ENCODE measurements around the gene MAST2.
"Not testable (repeated sequence)": the region's sequence is repeated elsewhere in the genome, so short reads cannot be mapped to it uniquely, and the experiment has no call there.

MAST2 gene

DNA sequence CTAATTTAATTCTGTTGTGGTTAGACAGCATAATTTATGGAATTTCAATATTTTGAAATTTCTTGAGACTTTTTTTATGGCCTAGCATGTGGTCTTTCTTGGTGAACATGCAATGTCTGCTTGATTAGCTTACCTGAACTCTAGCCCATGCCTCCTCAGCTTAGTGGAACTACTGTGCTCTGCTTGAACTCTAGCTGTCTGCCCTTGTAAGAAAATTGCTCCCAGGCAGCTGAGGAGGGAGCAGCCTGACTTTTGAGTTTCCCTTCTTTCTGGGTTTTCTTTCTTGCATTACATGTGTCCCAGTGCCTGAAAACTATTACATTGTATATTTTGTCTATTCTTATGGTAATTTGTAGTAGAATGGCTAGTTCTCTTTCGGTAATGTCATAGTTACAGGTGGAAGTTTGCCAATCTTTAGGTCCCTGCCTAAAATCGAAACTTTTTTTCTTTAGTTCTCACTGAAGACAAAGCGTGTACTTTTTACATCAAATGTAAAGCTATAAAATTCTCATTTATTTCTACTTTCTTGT, 105.3 kb downstream of the MAST2 start:
- DNase-seq = no peak

DNA sequence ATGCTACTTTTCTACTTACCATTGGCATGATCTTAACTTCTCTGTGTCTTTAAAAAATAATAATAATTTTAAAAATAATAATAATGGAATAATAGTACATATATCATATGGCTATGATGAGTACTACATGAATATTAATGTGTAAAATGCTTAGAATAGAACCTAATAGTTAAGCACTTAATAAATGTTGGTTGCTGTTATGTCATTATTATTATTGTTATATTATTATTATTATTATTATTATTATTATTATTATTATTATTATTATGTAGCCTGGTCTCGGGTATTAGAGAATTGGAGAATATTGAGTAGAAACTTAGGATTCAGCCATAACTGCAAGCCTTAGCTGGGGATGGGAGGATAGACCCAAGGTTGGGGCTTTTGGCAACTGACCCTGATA, 108.2 kb downstream of the MAST2 start:
- DNase-seq = no peak

DNA sequence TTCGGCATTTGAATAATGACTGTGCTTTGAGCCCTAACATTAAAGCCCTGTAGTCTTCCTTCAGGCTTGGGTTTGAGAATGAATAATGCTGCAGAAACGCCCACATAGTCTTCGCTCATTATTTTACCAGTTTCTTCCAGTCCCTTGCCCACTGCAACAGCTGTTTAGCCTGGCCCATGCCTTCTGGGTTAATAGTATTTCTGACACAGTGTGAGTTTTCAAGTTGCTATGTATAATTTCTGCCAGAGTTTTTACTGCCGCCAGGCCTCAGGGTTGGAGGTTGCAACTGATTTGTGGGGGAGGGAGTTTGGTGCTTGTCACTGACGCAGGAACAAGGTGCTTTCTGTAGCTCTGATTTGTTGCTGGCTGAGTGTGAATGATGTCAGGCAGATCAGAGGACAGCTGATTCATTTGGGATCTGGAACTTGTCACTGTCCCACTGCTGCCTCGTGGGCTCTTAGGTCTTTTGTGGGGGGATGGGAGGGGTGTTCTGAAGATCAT, 109.8 kb downstream of the MAST2 start:
- no peak for DNase-seq

DNA sequence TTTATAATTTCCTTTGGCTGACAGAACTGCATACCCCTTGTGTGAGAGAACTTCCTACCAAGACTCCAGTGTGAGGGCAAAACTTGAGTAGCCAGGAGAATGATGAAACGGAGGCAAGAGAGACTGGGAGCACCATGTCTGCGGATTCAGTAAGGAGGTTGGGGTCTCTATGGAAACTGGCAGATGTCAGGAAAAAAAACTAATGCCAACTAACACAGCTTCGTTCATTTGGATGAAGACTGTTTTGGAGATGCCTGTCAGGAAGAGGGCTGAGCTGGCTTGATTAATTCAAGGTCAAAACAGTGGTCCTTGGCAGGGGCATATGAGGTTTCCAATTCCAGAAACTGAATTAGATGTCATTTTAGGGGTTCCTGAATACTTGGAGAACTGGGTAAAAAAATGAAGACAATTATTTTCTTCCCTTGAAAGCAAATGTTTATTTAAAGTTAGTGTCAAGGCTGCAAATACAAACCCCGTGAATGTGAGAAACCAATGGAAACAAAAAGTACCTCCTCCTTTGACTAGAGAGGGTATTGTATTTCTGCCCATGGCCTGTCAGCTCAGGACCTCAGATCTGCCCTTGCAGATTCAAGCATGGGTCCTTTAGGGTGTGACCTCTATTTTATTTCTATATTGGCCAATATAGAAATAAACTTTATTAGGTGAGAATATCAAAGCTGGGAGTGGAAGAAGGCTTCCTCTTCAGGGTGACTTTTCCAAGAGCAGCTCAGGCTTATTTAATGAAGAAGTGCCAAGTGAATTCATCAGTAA, 110.5 kb downstream of the MAST2 start:
- DNase-seq = no peak

DNA sequence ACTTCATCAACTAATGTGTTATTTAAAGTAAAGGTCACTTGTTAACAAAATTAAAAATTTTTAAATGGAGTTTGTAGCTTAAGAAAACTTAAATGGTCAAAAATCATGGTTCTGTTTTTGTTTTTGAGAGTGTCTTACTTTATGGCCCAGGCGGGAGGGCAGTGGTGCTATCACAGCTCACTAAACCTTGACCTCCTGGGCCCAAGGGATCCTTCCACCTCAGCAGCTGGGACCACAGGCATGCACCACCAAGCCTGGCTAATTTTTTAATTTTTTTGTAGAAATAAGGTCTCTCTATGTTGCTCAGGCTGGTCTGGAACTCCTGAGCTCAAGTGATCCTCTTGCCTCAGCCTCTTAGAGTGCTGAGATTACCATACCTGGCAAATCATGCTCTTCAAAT, 111.4 kb downstream of the MAST2 start:
- DNase-seq = no peak

DNA sequence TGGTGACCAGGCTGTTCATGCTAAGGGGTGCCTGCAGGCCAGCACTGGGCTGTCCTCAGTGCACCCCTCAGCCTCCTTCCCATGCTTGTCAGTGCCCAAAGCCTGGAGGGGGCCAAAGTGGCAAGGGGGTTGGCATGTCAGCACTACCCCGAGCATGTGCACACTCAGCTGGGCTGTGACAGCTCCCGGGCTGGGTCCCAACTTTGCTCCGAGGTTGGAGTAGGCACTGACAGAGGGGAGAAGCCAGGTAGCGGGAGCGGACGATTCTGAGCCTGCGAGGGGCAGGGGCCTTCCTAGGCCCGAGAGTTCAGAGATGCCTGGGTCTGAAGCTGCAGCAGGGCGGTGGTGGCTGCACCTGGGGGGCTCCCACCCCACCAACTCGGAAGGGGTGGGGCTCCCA, 119.0 kb downstream of the MAST2 start:
- no peak for DNase-seq

DNA sequence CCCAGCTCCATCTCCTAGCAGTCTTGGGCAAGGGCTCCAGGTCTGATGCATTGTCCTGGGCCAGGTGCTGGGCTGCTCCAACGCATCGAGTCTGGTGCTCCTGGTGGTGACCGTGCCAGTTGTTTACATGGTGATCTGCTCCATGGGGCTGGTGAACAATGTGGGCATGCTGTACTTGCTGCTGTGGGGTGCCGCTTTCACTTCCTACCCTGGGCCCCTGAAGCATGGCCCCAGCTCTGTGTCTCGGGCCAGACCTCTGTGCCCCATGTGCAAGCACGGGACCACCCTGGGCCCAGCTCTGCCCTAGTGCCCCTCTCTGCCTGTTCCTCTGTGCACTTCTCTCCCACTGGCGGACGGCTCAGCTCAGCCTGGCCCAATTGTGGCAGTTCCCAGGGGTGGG, 119.4 kb downstream of the MAST2 start:
- no peak for DNase-seq

DNA sequence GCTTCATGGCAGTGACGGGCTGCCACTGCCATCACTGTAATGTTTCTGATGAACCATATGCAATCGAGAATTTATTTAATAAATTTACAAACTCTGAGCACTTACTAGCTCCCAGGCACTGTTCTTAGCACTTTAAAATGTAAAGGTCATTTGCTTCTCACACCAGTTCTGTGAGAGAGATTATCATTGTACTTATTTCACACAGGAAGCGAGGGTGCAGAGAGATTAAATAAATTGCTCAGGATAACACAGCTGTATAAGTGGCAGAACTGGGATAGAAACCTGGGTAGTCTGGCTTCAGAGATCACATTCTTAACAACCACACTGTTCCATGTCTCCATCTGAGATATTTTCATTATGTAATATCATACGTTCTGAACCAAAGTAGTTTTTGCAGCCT, 119.9 kb downstream of the MAST2 start:
- no peak for DNase-seq

DNA sequence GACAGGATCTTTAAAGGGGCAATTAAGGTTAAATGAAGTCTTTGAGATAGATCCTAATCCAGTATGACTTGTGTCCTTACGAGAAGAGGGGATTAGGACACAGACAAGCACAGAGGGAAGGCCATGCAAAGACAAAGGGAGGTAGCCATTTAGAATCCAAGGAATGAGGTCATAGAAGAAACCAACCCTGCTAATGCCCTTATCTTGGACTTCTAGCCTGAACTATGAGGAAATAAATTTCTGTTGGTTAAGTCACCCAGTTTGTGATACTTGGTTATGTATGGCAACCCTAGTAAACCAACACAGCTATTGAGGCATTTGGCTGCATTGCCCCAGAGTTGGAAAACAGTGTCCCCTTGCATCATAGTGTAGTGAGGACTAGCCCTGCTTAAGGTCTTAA, 121.3 kb downstream of the MAST2 start:
- no peak for DNase-seq

DNA sequence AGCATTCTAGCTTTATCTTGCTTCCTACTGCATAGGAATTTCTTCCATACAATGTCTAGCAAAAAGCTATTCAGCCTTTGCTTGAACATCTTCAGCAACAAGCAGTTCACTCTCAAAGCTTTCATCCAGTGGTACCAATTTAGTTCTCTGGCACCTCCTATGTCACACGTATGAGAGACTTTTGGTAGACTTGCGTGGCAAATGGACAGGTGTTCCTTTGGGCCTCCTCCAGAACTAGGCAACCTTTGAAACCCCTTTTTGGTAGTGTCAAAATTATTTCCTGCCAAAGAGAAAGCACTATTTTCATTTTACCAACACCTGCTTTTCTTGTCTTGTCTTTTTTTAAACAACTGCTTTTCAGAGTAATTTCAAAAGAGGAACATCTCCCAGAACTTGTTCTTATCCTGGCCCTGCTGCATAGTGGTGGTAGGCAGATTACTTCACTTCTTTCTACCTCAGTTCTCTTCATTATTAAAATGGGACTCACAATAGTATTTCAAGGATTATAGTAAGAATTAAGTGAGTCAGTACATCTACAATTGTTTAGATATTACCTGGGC, 122.4 kb downstream of the MAST2 start:
- DNase-seq = no peak

DNA sequence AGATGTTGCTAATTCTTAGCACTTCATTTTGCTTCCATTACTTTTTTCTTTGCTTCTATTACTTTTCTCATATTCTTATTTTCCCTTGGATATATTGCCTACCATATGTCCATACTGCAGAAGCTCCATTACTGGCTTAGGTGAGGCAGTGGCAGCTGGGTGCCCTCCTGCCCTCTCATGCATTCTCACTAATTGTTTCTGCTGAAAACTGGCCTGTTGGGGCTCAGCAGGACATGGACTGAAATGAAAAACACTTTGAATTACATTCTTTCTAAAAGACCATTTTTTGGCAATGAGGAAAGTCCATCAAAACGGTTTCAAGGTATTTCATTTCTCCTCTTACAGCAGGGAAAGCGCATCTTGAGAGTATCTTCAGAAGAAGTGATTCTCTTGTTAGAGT, 122.9 kb downstream of the MAST2 start:
- peak; percentile 40 for DNase-seq

DNA sequence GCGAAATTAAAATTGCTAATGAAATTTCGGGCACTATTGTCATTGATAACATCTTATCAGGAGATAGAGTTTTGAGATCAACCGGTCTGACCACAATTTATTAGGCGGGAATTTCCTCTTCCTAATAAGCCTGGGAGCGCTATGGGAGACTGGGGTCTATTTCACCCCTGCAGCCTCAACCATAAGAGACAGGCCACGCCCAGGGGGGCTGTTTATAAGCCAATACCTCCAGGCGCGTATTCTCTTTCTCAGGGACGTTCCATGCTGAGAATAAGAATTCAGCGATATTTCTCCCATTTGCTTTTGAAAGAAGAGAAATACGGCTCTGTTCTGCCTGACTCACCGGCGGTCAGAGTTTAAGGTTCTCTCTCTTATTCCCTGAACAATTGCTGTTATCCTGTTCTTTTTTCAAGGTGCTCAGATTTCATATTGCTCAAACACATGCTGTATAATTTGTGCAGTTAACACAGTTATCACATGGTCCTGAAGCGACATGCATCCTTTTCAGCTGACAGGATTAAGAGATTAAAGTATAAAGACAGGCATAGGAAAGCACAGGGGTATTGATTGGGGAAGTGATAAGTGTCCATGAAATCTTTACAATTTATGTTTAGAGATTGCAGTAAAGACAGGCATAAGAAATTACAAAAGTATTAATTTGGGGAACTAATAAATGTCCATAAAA, 124.0 kb downstream of the MAST2 start:
- DNase-seq = peak; percentile 46

DNA sequence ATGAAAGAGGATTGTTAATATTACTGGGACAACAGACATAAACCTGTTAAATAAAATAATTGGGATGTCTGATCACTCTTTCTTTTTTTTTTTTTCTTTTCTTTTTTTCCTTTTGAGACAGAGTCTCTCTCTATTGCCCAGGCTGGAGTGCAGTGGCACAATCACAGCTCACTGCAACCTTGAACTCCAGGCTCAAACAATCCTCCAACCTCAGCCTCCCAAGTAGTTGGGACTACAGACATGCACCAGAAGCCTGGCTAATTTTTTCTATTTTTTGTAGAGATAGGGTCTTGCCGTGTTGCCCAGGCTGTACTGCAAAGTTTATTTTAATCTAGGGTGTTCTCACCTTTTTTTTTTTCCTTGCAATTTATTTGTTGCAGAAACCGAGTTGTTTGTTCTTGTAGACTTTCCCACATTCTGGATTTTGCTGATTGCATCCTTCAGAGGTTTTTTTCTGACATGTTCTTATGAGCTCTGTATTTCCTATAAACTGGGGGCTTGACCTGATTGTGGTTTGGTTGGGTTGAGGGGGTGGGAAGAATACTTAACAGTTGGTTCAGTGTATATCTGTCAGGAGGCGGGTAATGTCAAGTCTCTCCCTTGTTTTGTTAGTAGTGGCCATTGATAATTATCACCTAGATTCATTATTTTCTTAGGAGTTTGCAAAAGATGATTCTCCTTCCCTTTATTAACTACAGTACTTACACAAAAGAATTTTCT, 125.2 kb downstream of the MAST2 start:
- DNase-seq = no peak

DNA sequence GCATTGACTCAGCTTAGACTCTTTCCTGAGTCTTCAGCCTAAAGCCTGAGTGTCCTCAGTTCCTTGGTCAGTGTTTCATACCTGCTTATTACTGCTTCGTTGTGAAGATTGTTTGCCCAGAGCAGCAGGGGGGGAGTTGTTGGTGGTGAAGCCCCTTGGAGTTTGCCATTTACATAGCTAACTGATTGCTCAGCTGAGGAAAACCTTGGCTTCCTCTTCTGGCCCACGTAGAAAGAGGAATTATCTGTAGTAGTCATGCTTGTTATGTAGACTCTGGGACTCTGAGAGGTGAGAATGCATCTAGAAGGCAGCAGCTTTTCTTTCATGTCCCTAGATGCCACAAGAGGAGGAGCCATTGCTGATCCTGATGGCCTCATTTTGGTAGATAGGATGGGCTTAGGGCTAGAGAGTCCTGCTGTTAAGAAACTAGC, 125.9 kb downstream of the MAST2 start:
- no peak for DNase-seq

DNA sequence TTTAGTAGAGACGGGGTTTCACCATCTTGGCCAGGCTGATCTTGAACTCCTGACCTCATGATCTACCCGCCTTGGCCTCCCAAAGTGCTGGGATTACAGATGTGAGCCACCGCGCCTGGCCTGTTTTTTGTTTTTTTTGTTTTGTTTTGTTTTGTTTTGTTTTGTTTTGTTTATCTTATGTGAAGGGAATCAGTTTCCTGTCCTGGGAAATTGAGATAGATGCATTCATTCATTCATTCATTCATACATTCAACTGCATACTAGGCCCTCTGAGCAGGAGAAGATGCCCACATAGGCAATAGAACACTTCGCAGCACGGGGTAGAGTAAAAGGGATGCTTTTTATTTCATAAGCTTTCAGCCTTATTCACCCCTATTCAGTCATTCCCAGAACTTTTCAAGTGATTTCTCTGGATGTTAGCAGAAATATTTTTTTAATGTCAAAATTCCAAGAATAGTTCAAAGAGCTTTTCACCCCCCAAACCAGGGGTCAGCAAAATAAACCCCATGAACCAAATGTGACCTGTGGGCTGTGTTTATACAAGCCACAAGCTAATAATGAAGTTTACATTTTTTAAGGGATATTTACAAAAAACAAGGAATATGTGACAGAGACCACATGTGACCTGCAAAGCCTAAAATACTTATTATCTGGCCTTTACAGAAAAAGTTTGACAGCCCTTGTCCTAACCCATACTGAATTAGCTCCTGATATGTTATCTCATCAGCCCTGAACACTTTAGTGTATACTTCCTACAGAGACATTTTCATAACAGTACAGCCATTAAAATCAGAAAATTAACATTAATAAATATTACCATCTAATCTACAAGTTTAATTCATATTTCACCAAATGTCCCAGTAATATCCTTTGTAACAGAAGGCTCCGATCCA, 127.1 kb downstream of the MAST2 start:
- DNase-seq = no peak

DNA sequence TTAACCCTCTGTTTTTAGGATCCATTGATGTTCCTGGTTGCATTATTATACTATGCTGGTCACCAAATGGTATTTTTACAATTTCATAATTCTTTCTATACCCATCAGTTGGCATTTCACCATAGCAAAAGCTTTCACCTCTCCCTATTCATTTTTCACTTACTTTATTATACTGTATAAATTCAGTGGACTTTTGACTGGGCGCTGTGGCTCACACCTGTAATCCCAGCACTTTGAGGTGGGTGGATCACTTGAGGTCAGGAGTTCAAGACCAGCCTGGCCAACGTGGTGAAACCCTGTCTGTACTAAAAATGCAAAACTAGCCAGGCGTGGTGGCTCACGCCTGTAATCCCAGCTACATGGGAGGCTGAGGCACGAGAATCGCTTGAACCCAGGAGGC, 128.8 kb downstream of the MAST2 start:
- DNase-seq = not testable (repeated sequence)

DNA sequence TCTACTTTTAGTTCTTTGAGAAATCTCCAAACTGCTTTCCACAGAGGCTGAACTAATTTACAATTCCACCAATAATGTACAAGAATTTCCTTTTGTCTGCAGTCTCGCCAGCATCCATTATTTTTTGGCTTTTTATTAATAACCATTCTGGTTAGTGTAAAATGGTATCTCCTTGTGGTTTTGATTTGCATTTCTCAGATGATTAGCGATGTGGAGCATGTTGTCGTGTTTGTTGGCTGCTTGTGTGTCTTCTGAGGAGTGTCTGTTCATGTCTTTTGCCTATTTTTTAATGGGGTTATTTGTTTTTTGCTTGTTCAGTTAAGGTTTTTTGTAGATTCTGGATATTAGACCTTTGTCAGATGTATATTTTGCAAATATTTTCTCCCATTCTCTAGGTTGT, 131.5 kb downstream of the MAST2 start:
- no peak for DNase-seq

DNA sequence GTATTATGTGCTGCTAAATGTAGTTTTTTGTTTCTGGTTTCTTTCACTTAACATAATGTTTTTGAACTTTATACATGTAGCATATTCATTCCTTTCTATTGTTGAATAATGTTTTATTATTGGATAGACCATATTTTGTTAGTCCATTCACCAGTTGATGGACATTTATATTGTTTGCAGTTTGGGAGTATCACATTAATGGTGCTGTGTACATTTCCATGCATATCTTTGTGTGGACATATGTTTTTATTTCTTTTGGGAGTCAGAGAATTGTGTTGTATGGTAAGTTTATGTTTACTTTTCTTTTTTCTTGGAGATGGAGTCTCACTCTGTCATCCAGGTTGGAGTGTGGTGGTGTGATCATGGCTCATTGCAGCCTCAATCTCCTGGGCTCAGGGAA, 134.6 kb downstream of the MAST2 start:
- no peak for DNase-seq

DNA sequence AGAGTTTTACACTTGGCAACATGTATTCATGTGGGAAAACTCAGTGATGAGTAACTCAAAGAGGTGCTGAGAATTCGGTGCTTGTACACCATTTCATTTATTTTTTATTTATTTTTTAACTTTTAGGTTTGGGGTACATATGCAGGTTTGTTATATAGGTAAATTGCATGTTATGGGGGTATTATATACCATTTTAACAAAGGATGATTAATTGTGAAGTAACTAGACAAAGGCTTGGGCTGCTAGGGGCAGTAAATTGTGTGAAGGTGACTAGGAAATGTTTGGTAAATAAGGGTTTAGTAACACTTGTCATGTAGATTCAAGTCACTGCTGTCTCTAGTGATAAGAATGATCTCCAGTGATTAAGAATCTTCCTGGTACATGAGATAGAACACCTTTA, 139.0 kb downstream of the MAST2 start:
- DNase-seq = no peak

DNA sequence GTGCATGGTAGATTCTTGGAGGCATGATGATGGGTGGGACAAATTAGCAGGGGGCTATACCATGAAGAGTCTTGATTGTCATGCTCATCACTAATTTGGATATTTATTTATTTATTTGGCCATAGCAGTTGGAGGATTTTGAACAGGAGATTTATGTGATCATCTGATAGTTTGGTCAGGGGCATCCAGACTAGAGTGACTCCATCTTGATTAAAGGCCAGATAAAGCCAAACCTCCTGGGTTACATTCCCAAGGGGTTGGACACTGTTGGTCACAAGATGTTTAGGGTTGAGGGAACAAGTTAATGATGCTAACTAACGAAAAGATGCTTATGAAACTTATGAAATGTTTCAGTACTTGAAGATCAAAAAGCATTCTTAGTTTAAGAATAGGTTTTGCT, 139.8 kb downstream of the MAST2 start:
- DNase-seq = no peak

DNA sequence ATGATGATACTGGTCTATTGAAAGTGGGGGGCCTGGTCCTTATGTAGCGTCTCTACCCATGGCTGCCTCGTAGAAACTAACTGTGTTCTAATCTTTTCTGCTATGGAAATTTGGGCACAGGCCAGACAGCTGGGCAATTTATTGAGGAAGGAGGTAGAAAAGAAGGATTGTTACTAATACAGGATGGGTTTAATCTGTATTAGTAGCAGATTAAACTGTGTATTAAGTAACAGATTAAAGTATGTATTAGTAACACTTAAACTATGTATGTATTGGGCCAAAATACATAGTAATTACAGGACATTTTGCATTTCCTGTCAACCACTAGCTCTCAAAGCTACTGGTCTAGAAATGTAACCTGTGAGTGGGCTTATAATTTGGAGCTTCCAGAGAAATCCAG, 142.0 kb downstream of the MAST2 start:
- no peak for DNase-seq

DNA sequence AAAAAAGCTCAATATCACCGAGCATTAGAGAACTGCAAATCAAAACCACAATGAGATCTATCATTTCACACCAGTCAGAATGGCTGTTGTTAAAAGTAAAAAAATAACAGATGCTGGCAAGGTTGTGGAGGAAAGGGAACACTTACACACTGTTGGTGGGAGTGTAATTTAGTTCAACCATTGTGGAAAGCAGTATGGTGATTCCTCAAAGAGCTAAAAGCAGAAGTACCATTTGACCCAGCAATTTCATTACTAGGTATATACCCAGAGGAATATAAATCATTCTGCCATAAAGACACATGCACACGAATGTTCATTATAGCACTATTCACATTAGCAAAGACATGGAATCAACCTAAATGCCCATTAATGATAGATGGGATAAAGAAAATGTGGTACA, 146.1 kb downstream of the MAST2 start:
- not testable (repeated sequence) for DNase-seq

Data from NCI-H524 treated with DMSO at 0.1 percent for 48 hours (cell line).